GM19452 (cell line): ENCODE results near the gene ST6GAL1.
A peak's percentile ranks its signal among the peaks of the same experiment; 100 is the strongest.
"Not testable (repeated sequence)": the region's sequence is repeated elsewhere in the genome, so short reads cannot be mapped to it uniquely, and the experiment has no call there.

Experiments
- ATAC-seq: cut with Tn5 transposase; IDR thresholded peaks from one replicate; pipeline ENCODE4 v1.9.1; 2021; ENCODE audit not compliant: unreplicated experiment

ST6GAL1 gene

GRCh38 chr3:186991470-186991869, 61.1 kb downstream of the ST6GAL1 start:
- ATAC-seq: no peak

- not testable (repeated sequence) for ATAC-seq
Measured at GRCh38 chr3:186992096-186992495, 61.8 kb downstream of the ST6GAL1 start.

GRCh38 chr3:186993210-186993782, 63.0 kb downstream of the ST6GAL1 start:
- ATAC-seq: no peak

GRCh38 chr3:186994000-186994955, 64.0 kb downstream of the ST6GAL1 start:
- ATAC-seq: no peak

- no peak for ATAC-seq
Measured at GRCh38 chr3:186996356-186996755, 66.0 kb downstream of the ST6GAL1 start.

GRCh38 chr3:186997061-186997460, 66.7 kb downstream of the ST6GAL1 start:
- no peak for ATAC-seq

GRCh38 chr3:186997473-186997939, 67.2 kb downstream of the ST6GAL1 start:
- no peak for ATAC-seq

GRCh38 chr3:186998937-186999368, 68.6 kb downstream of the ST6GAL1 start:
- no peak for ATAC-seq

GRCh38 chr3:187000711-187001151, 70.4 kb downstream of the ST6GAL1 start:
- peak; percentile 68 for ATAC-seq

- ATAC-seq: no peak
Measured at GRCh38 chr3:187002915-187003314, 72.6 kb downstream of the ST6GAL1 start.

- no peak for ATAC-seq
Measured at GRCh38 chr3:187005827-187006481, 75.6 kb downstream of the ST6GAL1 start.

- ATAC-seq: no peak
Measured at GRCh38 chr3:187006864-187007630, 76.7 kb downstream of the ST6GAL1 start.

- ATAC-seq: not testable (repeated sequence)
Measured at GRCh38 chr3:187010382-187010781, 80.1 kb downstream of the ST6GAL1 start.

GRCh38 chr3:187011915-187012314, 81.6 kb downstream of the ST6GAL1 start:
- ATAC-seq: peak; percentile 46

GRCh38 chr3:187012609-187013051, 82.3 kb downstream of the ST6GAL1 start:
- ATAC-seq: no peak

GRCh38 chr3:187013159-187013716, 82.9 kb downstream of the ST6GAL1 start:
- no peak for ATAC-seq

- ATAC-seq: no peak
Measured at GRCh38 chr3:187014417-187014864, 84.1 kb downstream of the ST6GAL1 start.

- ATAC-seq: peak; percentile 62
Measured at GRCh38 chr3:187015903-187016638, 85.7 kb downstream of the ST6GAL1 start.

- ATAC-seq: peak; percentile 34
Measured at GRCh38 chr3:187016639-187017345, 86.5 kb downstream of the ST6GAL1 start.
